NCI-H2081 (cell line): Measurements from ENCODE around the gene SLC6A19.

Source experiments
- DNase-seq, 2 experiments: peaks; one replicate each; lab custom pipeline; 2025; lab: John Stamatoyannopoulos, UW

Gene SLC6A19

GRCh38 chr5:1244255-1244654 is 42.9 kb downstream of the SLC6A19 start:
- no peak for DNase-seq

GRCh38 chr5:1244976-1245375 is 43.6 kb downstream of the SLC6A19 start:
- DNase-seq = no peak

- DNase-seq = no peak
These were observed 44.6 kb downstream of the SLC6A19 start for GRCh38 chr5:1245905-1246576.

- DNase-seq = no peak
These were observed 45.5 kb downstream of the SLC6A19 start for GRCh38 chr5:1246711-1247431.

- DNase-seq = no peak
These were observed 46.4 kb downstream of the SLC6A19 start for GRCh38 chr5:1247811-1248210.

- no peak for DNase-seq
These were observed 48.2 kb downstream of the SLC6A19 start for GRCh38 chr5:1249366-1250280.

- DNase-seq = no peak
These were observed 50.5 kb downstream of the SLC6A19 start for GRCh38 chr5:1251678-1252580.

- no peak for DNase-seq
These were observed 51.3 kb downstream of the SLC6A19 start for GRCh38 chr5:1252681-1253080.

- DNase-seq = no peak
These were observed 52.2 kb downstream of the SLC6A19 start for GRCh38 chr5:1253456-1254105.

GRCh38 chr5:1254196-1254595 is 52.8 kb downstream of the SLC6A19 start:
- no peak for DNase-seq

GRCh38 chr5:1255081-1255561 is 53.7 kb downstream of the SLC6A19 start:
- DNase-seq = no peak

- no peak for DNase-seq
These were observed 55.4 kb downstream of the SLC6A19 start for GRCh38 chr5:1256776-1257175.

- DNase-seq = no peak
These were observed 56.0 kb downstream of the SLC6A19 start for GRCh38 chr5:1257363-1257762.

GRCh38 chr5:1257841-1258240 is 56.4 kb downstream of the SLC6A19 start:
- no peak for DNase-seq

GRCh38 chr5:1259806-1260480 is 58.5 kb downstream of the SLC6A19 start:
- DNase-seq = no peak

- DNase-seq = no peak
These were observed 60.2 kb downstream of the SLC6A19 start for GRCh38 chr5:1261643-1262042.

- DNase-seq = peak in 1 of 2 experiments; percentile 24
These were observed 61.0 kb downstream of the SLC6A19 start for GRCh38 chr5:1262381-1262780.

GRCh38 chr5:1264211-1264610 is 62.8 kb downstream of the SLC6A19 start:
- no peak for DNase-seq

GRCh38 chr5:1265026-1265425 is 63.6 kb downstream of the SLC6A19 start:
- DNase-seq = no peak
